Activated T-cell treated with anti-CD3 and anti-CD28 coated beads for 48 hours (primary cell): ENCODE results near the gene UGT1A10.
"Not testable (repeated sequence)": the region's sequence is repeated elsewhere in the genome, so short reads cannot be mapped to it uniquely, and the experiment has no call there.

Experiments
- DNase-seq: peaks from one replicate; pipeline ENCODE4 v3.0.0-alpha.2; 2020; ENCODE audit warnings: low read depth

The UGT1A10 gene

GRCh38 chr2:233636306-233636705 lies at the start of gene UGT1A10:
Gene UGT1A10, plus strand, starts transcription at chr2:233636448. Its CDS starts 75 bp downstream, at chr2:233636523.
- not testable (repeated sequence) for DNase-seq

DNA sequence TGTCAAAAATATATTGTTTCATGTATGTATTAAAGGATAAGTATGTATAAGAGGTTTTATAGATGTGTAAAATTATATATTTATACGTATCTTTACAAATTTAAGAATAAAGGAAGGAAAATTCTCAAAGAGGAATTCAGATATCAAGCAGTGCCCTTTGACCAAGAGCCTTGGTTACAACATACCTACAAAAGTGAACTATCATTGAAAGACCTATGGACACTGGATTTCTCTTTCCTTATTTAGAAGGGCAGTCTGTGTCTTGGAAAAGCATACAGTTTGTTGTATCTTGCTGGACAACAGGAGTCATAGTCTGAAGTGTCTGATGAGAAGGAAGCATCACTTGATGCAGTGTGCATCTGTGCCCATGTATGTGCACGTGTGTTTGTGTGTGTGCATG lies 47.8 kb upstream of the UGT1A10 start:
- no peak for DNase-seq

GRCh38 chr2:233592706-233593105 lies 43.5 kb upstream of the UGT1A10 start:
- not testable (repeated sequence) for DNase-seq

DNA sequence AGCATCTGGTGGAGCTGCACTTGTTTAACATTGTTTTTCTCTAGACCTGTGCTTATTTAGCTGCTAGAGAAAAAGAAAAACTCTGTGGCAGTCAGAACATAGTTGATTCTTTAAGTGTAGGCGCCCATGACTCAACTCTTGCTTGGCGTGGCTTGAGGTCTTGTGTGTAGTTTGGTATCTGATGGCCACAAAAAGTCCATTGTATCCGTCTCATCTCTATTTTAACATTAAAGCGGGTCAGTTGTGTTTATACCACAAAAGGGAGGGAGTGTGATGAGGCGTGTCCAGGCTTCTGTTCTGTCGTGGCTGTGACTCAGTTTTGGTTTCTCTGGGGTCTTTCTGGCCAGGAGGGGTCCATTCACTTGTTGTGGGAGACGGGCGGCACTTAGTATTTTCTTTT lies 43.0 kb upstream of the UGT1A10 start:
- no peak for DNase-seq

DNA sequence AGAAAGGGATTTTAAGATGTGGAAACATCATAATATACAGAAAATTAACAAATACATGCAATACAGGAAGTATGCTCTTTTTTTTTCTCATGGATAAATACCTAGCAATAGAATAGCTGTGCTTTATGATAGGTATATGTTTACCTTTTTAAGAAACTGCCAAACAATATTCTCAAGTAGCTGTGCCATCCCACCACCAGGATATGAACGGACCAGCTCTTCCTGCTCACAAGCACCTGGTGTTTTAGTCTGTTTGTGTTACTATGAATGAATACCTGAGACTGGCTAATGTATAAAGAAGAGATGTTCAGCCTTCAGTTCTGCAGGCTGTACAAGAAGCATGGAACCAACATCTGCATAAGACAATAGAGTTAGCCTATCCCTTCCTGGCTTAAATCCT lies 38.7 kb upstream of the UGT1A10 start:
- no peak for DNase-seq

GRCh38 chr2:233598952-233599351 lies 37.3 kb upstream of the UGT1A10 start:
- DNase-seq: no peak

DNA sequence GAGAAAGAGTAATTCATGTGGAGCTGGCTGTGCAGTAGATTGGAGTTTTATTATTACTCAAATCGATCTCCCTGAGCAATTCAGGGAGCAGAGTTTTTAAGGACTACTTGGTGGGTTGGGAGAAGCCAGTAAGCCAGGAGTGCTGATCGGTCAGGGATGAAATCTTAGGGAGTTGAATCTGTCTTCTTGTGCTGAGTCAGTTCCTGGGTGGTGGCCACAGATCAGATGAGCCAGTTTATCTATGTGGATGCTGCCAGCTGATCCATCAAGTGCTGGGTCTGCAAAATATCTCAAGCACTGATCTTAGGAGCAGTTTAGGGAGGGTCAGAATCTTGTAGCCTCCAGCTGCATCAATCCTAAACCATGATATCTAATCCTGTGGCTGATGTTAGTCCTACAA lies 35.9 kb upstream of the UGT1A10 start:
- DNase-seq: no peak

DNA sequence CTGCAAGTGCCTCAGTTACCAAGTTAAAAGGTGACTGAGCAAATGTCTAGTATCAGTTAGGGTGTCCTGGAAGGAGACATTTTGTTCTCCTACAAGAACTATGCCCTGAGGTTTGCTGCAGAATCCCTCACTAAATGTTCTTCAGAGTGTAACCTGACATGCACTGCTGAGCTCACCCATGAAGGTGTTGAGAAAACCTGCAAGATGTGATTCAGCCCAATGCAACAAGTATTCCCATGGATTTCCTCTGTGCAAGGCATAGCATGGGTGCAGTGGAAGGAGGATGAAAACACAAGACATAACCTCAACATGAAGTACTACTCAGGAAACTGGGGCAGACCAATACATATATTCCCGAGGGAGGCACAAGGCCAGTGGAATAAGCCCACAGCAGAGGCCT lies 34.2 kb upstream of the UGT1A10 start:
- DNase-seq: no peak

GRCh38 chr2:233603520-233603919 lies 32.7 kb upstream of the UGT1A10 start:
- DNase-seq: no peak

GRCh38 chr2:233604826-233605225 lies 31.4 kb upstream of the UGT1A10 start:
- DNase-seq: no peak

DNA sequence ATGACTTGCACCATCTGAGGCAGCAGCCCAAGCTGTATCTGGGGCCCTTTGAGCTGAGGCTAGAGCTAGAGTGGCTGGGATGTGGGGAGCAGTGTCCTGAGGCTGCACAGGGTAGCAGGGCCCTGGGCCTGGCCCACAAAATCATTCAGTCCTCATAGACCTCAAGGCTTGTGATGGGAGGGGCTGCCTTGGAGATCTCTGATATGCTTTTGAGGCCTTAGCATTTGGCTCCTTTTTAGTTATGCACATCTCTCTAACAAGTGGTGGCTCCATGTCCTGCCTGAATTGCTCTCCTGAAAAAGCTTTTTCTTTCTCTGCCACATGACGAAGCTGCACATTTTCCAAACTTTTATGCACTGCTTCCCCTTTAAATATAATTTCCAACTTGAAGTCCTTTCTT lies 30.6 kb upstream of the UGT1A10 start:
- DNase-seq: no peak

- DNase-seq: no peak
Observed at GRCh38 chr2:233611284-233611683, 25.0 kb upstream of the UGT1A10 start.

- DNase-seq: not testable (repeated sequence)
Observed at GRCh38 chr2:233617476-233617875, 18.8 kb upstream of the UGT1A10 start, which contains the start of gene UGT1A8. Gene UGT1A8, plus strand, starts transcription at chr2:233617633. Its CDS starts 75 bp downstream, at chr2:233617708.

DNA sequence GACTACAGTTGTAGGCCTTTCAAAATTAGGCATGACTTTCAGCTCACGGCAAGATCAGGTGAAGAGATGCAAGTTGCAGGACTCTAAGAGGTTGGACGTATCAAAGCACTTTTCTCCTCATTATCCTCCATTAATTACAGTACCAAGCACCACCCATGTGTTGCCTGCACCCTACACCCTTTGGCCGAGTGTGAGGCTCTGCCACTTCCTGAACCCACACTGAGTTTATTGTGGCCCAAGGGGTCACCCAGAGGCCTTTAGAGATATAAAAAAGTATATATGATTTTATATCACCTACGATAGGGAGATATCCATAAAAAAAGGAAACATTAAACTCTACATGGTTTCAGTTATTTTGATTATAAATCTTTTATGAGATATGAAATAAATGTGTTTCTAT lies 16.0 kb upstream of the UGT1A10 start:
- DNase-seq: no peak

DNA sequence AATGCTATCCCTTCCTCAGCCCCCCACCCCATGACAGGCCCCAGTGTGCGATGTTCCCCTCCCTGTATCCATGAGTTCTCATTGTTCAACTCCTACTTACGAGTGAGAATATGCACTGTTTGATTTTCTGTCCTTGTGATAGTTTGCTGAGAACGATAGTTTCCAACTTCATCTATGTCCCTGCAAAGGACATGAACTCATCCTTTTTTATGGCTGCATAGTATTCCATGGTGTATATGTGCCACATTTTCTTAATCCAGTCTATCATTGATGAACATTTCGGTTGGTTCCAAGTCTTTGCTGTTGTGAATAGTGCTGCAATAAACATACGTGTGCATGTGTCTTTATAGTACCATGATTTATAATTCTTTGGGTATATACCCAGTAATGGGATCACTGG lies 14.4 kb upstream of the UGT1A10 start:
- DNase-seq: not testable (repeated sequence)

GRCh38 chr2:233627331-233628025 lies 8.8 kb upstream of the UGT1A10 start:
- DNase-seq: no peak

DNA sequence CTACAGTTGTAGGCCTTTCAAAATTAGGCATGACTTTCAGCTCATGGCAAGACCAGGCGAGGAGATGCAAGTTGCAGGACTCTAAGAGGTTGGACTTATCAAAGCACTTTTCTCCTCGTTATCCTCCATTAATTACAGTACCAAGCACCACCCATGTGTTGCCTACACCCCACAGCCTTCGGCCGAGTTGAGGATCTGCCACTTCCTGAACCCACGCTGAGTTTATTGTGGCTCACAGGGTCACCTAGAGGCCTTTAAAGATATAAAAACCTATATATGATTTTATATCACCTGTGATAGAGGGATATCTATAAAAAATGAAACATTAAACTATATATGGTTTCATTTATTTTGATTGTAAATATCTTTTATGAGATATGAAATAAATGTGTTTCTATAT lies 2.6 kb downstream of the UGT1A10 start:
- DNase-seq: no peak

DNA sequence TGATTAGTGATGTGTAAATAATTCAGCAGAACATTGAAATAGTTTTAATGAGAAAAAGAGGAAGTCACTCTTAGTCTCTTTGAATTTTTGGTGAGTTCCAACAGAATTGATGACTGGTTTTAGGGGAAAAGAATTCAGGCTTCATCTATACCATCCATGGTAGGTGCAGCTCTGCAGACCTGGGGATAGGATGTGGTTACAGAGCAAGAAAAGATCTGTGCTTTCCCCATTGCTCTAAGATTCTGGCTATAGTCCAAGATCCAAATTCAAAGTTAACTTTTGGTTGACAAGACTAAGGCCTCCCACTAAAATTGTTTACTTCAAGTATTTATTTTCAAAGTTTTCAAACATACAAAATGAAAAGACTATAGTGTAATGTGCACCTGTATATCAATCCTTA lies 3.6 kb downstream of the UGT1A10 start:
- no peak for DNase-seq

DNA sequence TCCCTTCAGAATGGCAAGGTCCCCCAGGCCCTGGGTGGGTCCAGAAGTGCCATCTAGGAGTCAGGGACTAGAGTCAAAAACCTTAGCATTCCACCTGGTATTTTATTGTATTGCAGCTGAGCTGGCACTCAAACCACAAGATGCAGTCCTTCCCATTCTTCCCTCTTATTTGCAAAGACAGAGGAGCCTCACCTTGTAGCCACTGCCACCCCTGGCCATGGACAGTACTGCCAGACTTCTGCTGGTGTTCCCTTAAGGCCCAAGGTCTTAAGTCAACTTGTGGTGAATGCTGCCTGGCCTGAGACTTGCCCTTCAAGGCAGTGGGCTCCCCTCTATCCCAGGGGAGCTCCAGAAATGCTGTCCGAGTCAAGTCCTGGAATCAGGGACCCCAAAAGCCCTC lies 6.9 kb downstream of the UGT1A10 start:
- no peak for DNase-seq

GRCh38 chr2:233646033-233646432 lies 9.8 kb downstream of the UGT1A10 start:
- DNase-seq: not testable (repeated sequence)

DNA sequence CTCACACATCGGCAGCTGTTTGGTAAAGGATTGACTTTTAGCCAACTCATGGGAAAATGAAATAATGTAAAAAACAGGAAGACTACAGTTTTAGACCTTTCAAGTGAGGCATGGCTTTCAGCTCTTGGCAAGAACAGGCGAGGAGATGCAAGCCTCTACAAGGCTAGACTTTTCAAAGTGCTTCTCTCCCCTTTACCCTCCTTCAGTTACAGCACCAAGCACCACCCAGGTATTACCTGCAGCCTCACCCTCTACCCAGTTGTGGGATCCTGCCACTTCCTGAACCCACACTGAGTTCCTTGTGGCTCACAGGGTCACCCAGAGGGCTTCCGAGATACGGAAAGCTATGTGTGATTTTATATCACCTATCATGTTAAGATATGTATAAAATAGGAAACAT lies 14.7 kb downstream of the UGT1A10 start:
- DNase-seq: no peak

- DNase-seq: no peak
Observed at GRCh38 chr2:233651430-233651829, 15.2 kb downstream of the UGT1A10 start.

GRCh38 chr2:233654501-233654900 lies 18.3 kb downstream of the UGT1A10 start:
- DNase-seq: no peak

GRCh38 chr2:233655043-233655442 lies 18.8 kb downstream of the UGT1A10 start:
- DNase-seq: no peak
